Dendritic cell treated with granulocyte-macrophage colony-stimulating factor and Interleukin-4, amounts not matched to agents 40 ng/mL and 50 ng/mL, for 4 days (primary cell): ENCODE measurements around the gene CELF6.

ENCODE experiments used
- H3K27ac Mint-ChIP-seq: one replicate; pipeline ENCODE4 v1.8.0; 2022; ENCODE audit warnings: mild to moderate bottlenecking, mixed read lengths
- H3K27me3 Mint-ChIP-seq: one replicate; pipeline ENCODE4 v1.8.0; 2022; ENCODE audit warnings: mild to moderate bottlenecking, mixed read lengths
- H3K36me3 Mint-ChIP-seq: one replicate; pipeline ENCODE4 v1.8.0; 2022; ENCODE audit warnings: low read depth, mixed read lengths
- H3K4me1 Mint-ChIP-seq: one replicate; pipeline ENCODE4 v1.8.0; 2022; ENCODE audit warnings: low read depth, mixed read lengths
- H3K4me3 Mint-ChIP-seq: one replicate; pipeline ENCODE4 v1.8.0; 2022; ENCODE audit warnings: mild to moderate bottlenecking, moderate library complexity, mixed read lengths
- H3K9me3 Mint-ChIP-seq: one replicate; pipeline ENCODE4 v1.8.0; 2022; ENCODE audit warnings: mixed read lengths
- intact Hi-C: fragments of 100-400 bp; cut with micrococcal nuclease; formaldehyde crosslinking; loops from one replicate; pipeline ENCODE4 v1.15.0; 2022

The CELF6 gene

GRCh38 chr15:72272997-72273352, 47.0 kb downstream of the CELF6 start:
- peaks cover 30% of the 10 kb centered on the region for H3K36me3 Mint-ChIP-seq
- H3K4me3 Mint-ChIP-seq = peak overlapping the region; percentile 69
- H3K27ac Mint-ChIP-seq = peak overlapping the region; percentile 83
- H3K4me1 Mint-ChIP-seq = peaks cover 35% of the 10 kb centered on the region
- H3K27me3 Mint-ChIP-seq = peaks cover 8% of the 10 kb centered on the region
- intact Hi-C loops = loop anchor here (1.0 to 5.0 kb wide), 2 partner anchors 43 to 76 kb away; partner anchors contain the start of gene GRAMD2A
- H3K9me3 Mint-ChIP-seq = no peaks in the 10 kb centered on the region

GRCh38 chr15:72272213-72272996, 47.6 kb downstream of the CELF6 start, which contains the start of gene PARP6:
TSS of gene PARP6 (minus strand) at chr15:72272554. CDS start at chr15:72267477, 5,077 bp downstream.
- H3K4me3 Mint-ChIP-seq = peak within 1 kb of the TSS; percentile 85
- H3K36me3 Mint-ChIP-seq = peaks cover 35% of the 10 kb centered on the region
- H3K4me1 Mint-ChIP-seq = peaks cover 35% of the 10 kb centered on the region
- intact Hi-C loops = loop anchor here (1.0 to 5.0 kb wide), 2 partner anchors 42 to 75 kb away; partner anchors contain the start of gene GRAMD2A
- H3K9me3 Mint-ChIP-seq = no peaks in the 10 kb centered on the region
- peaks cover 8% of the 10 kb centered on the region for H3K27me3 Mint-ChIP-seq
- H3K27ac Mint-ChIP-seq = peak within 1 kb of the TSS; percentile 83

- intact Hi-C loops = loop anchor here (1.0 to 5.0 kb wide), 2 partner anchors 42 to 75 kb away; partner anchors contain the start of gene GRAMD2A
Observed at GRCh38 chr15:72271895-72272212, 48.1 kb downstream of the CELF6 start.

GRCh38 chr15:72271221-72271620, 48.7 kb downstream of the CELF6 start:
- Mint-ChIP-seq H3K9me3 (no peaks in the 10 kb centered on the region), H3K4me3 (peak overlapping the region; percentile 85), H3K36me3 (peaks cover 47% of the 10 kb centered on the region), H3K27me3 (peaks cover 6% of the 10 kb centered on the region), H3K4me1 (peaks cover 39% of the 10 kb centered on the region), H3K27ac (peak overlapping the region; percentile 45)
- intact Hi-C loops = loop anchor here (5.0 kb wide), 1 partner anchor 74 kb away; the partner anchor contains the start of gene GRAMD2A

More at GRCh38 chr15:72271895-72272212, 48.1 kb downstream of the CELF6 start:
- peak overlapping the region; percentile 85 for H3K4me3 Mint-ChIP-seq
- peaks cover 39% of the 10 kb centered on the region for H3K4me1 Mint-ChIP-seq
- peaks cover 41% of the 10 kb centered on the region for H3K36me3 Mint-ChIP-seq
- H3K27me3 Mint-ChIP-seq = peaks cover 8% of the 10 kb centered on the region
- no peaks in the 10 kb centered on the region for H3K9me3 Mint-ChIP-seq
- H3K27ac Mint-ChIP-seq = peak overlapping the region; percentile 83

GRCh38 chr15:72269739-72270138, 50.2 kb downstream of the CELF6 start:
- Mint-ChIP-seq H3K4me1 (peaks cover 39% of the 10 kb centered on the region), H3K4me3 (no peak overlapping the region), H3K27me3 (no peaks in the 10 kb centered on the region), H3K9me3 (no peaks in the 10 kb centered on the region), H3K27ac (no peak overlapping the region), H3K36me3 (peaks cover 62% of the 10 kb centered on the region)
- intact Hi-C loops = loop anchor here (5.0 kb wide), 1 partner anchor 72 kb away; the partner anchor contains the start of gene GRAMD2A

- H3K9me3 Mint-ChIP-seq = no peaks in the 10 kb centered on the region
- no peaks in the 10 kb centered on the region for H3K27me3 Mint-ChIP-seq
- intact Hi-C loops = no loop called here
- peaks cover 19% of the 10 kb centered on the region for H3K4me1 Mint-ChIP-seq
- H3K27ac Mint-ChIP-seq = no peak overlapping the region
- peaks cover 100% of the 10 kb centered on the region for H3K36me3 Mint-ChIP-seq
- H3K4me3 Mint-ChIP-seq = no peak overlapping the region
Observed at GRCh38 chr15:72265031-72265430, 54.9 kb downstream of the CELF6 start.

- H3K4me3 Mint-ChIP-seq = no peak overlapping the region
- intact Hi-C loops = no loop called here
- H3K9me3 Mint-ChIP-seq = no peaks in the 10 kb centered on the region
- peaks cover 92% of the 10 kb centered on the region for H3K36me3 Mint-ChIP-seq
- no peak overlapping the region for H3K27ac Mint-ChIP-seq
- no peaks in the 10 kb centered on the region for H3K27me3 Mint-ChIP-seq
- H3K4me1 Mint-ChIP-seq = peaks cover 22% of the 10 kb centered on the region
Observed at GRCh38 chr15:72252663-72253299, 67.2 kb downstream of the CELF6 start.

- no peak overlapping the region for H3K4me3 Mint-ChIP-seq
- H3K27ac Mint-ChIP-seq = peak overlapping the region; percentile 48
- H3K36me3 Mint-ChIP-seq = peaks cover 82% of the 10 kb centered on the region
- H3K9me3 Mint-ChIP-seq = no peaks in the 10 kb centered on the region
- no peaks in the 10 kb centered on the region for H3K27me3 Mint-ChIP-seq
- H3K4me1 Mint-ChIP-seq = peaks cover 22% of the 10 kb centered on the region
- intact Hi-C loops = no loop called here
Observed at GRCh38 chr15:72249142-72249810, 70.7 kb downstream of the CELF6 start.

GRCh38 chr15:72248514-72248913, 71.4 kb downstream of the CELF6 start:
- peaks cover 26% of the 10 kb centered on the region for H3K4me1 Mint-ChIP-seq
- no peak overlapping the region for H3K4me3 Mint-ChIP-seq
- intact Hi-C loops = no loop called here
- H3K27me3 Mint-ChIP-seq = no peaks in the 10 kb centered on the region
- H3K9me3 Mint-ChIP-seq = no peaks in the 10 kb centered on the region
- H3K27ac Mint-ChIP-seq = peak overlapping the region; percentile 48
- peaks cover 82% of the 10 kb centered on the region for H3K36me3 Mint-ChIP-seq

GRCh38 chr15:72242775-72243370, 77.1 kb downstream of the CELF6 start:
- Mint-ChIP-seq H3K4me3 (no peak overlapping the region), H3K36me3 (peaks cover 73% of the 10 kb centered on the region), H3K27ac (no peak overlapping the region), H3K9me3 (no peaks in the 10 kb centered on the region), H3K27me3 (no peaks in the 10 kb centered on the region), H3K4me1 (peaks cover 5% of the 10 kb centered on the region)
- intact Hi-C loops = no loop called here

GRCh38 chr15:72239652-72240051, 80.3 kb downstream of the CELF6 start:
- peaks cover 51% of the 10 kb centered on the region for H3K36me3 Mint-ChIP-seq

GRCh38 chr15:72238586-72238985, 81.4 kb downstream of the CELF6 start:
- intact Hi-C loops = loop anchor here (10.0 kb wide), 1 partner anchor 236 kb away; the partner anchor contains the start of gene ARIH1
- no peak overlapping the region for H3K27ac Mint-ChIP-seq

More at GRCh38 chr15:72239652-72240051, 80.3 kb downstream of the CELF6 start:
- Mint-ChIP-seq H3K4me3 (no peak overlapping the region), H3K4me1 (peaks cover 28% of the 10 kb centered on the region), H3K27me3 (no peaks in the 10 kb centered on the region), H3K27ac (no peak overlapping the region), H3K9me3 (no peaks in the 10 kb centered on the region)
- intact Hi-C loops = loop anchor here (10.0 kb wide), 1 partner anchor 235 kb away; the partner anchor contains the start of gene ARIH1

GRCh38 chr15:72237853-72238224, 82.1 kb downstream of the CELF6 start:
- H3K4me3 Mint-ChIP-seq = no peak overlapping the region
- H3K4me1 Mint-ChIP-seq = peaks cover 40% of the 10 kb centered on the region
- H3K27me3 Mint-ChIP-seq = no peaks in the 10 kb centered on the region
- H3K36me3 Mint-ChIP-seq = peaks cover 33% of the 10 kb centered on the region
- intact Hi-C loops = loop anchor here (10.0 kb wide), 1 partner anchor 237 kb away; the partner anchor contains the start of gene ARIH1
- H3K9me3 Mint-ChIP-seq = no peaks in the 10 kb centered on the region
- H3K27ac Mint-ChIP-seq = peak overlapping the region; percentile 80

More at GRCh38 chr15:72238586-72238985, 81.4 kb downstream of the CELF6 start:
- Mint-ChIP-seq H3K4me3 (no peak overlapping the region), H3K27me3 (no peaks in the 10 kb centered on the region), H3K36me3 (peaks cover 41% of the 10 kb centered on the region), H3K9me3 (no peaks in the 10 kb centered on the region), H3K4me1 (peaks cover 34% of the 10 kb centered on the region)
